GM23338 (cell line): ENCODE measurements around the gene PRELID2. TPM values are rescaled to one million over a fixed set of nuclear protein-coding genes. Genes with fewer than 3 reads are reported as not detected.
A peak's percentile ranks its signal among the peaks of the same experiment; 100 is the strongest.

Source experiments
- ATAC-seq: fragments of 200-7000 bp; cut with Tn5 transposase; 3 replicates; pipeline ENCODE4 v1.9.1; 2020
- DNase-seq: peaks from one replicate; pipeline ENCODE4 v3.0.0-alpha.2; 2015; ENCODE audit warnings: low spot score
- H2AFZ ChIP-seq: fragments of 200-600 bp; sonication (generic); 2 replicates; pipeline ENCODE4 v1.8.0; 2016; ENCODE audit warnings: antibody characterized with exemption, mild to moderate bottlenecking, moderate library complexity
- H3F3A ChIP-seq: fragments of 200-600 bp; sonication (generic); replicated peaks from 2 replicates; pipeline ENCODE4 v1.8.0; 2017; ENCODE audit warnings: antibody characterized with exemption, mixed run types, low read depth
- H3K27ac ChIP-seq: fragments of 200-600 bp; sonication (generic); 2 replicates; pipeline ENCODE4 v1.6.1; 2016; ENCODE audit warnings: low read depth
- H3K27me3 ChIP-seq: fragments of 200-600 bp; sonication (generic); 2 replicates; pipeline ENCODE4 v1.8.0; 2016; ENCODE audit warnings: mild to moderate bottlenecking, mixed run types, moderate library complexity; ENCODE audit not compliant: insufficient read depth
- H3K36me3 ChIP-seq: fragments of 200-600 bp; sonication (generic); 2 replicates; pipeline ENCODE4 v1.8.0; 2016; ENCODE audit warnings: mild to moderate bottlenecking; ENCODE audit not compliant: insufficient read depth
- H3K4me1 ChIP-seq: fragments of 200-600 bp; sonication (generic); 2 replicates; pipeline ENCODE4 v1.8.0; 2016; ENCODE audit warnings: mild to moderate bottlenecking, moderate library complexity; ENCODE audit not compliant: insufficient read depth
- H3K4me2 ChIP-seq: fragments of 200-600 bp; sonication (generic); 2 replicates; pipeline ENCODE4 v1.7.1; 2017; ENCODE audit warnings: mixed run types
- H3K4me3 ChIP-seq: fragments of 200-600 bp; sonication (generic); 2 replicates; pipeline ENCODE4 v1.6.1; 2016; ENCODE audit warnings: mixed run types
- H3K79me2 ChIP-seq: fragments of 200-600 bp; sonication (generic); replicated peaks from 2 replicates; pipeline ENCODE4 v1.8.0; 2017; ENCODE audit warnings: mild to moderate bottlenecking; ENCODE audit not compliant: insufficient read depth
- H3K9me2 ChIP-seq: fragments of 200-600 bp; sonication (generic); 2 replicates; pipeline ENCODE4 v1.8.0; 2017; ENCODE audit not compliant: insufficient read depth
- H4K20me1 ChIP-seq: fragments of 200-600 bp; sonication (generic); replicated peaks from 2 replicates; pipeline ENCODE4 v1.8.0; 2017; ENCODE audit warnings: mild to moderate bottlenecking; ENCODE audit not compliant: insufficient read depth
- H3K27ac Mint-ChIP-seq: 2 replicates; pipeline ENCODE4 v1.8.0; 2020; ENCODE audit warnings: inconsistent platforms, mild to moderate bottlenecking, moderate library complexity, mixed read lengths
- H3K27me3 Mint-ChIP-seq: 3 replicates; pipeline ENCODE4 v1.8.0; 2022; ENCODE audit warnings: low read depth, mild to moderate bottlenecking, moderate library complexity, mixed read lengths, inconsistent platforms; ENCODE audit not compliant: insufficient read depth, poor library complexity
- H3K36me3 Mint-ChIP-seq: 3 replicates; pipeline ENCODE4 v1.8.0; 2021; ENCODE audit warnings: low read depth, mild to moderate bottlenecking, inconsistent platforms, moderate library complexity, mixed read lengths
- H3K4me1 Mint-ChIP-seq: 3 replicates; pipeline ENCODE4 v1.8.0; 2020; ENCODE audit warnings: mild to moderate bottlenecking, inconsistent platforms, mixed read lengths
- H3K4me3 Mint-ChIP-seq: 3 replicates; pipeline ENCODE4 v1.8.0; 2021; ENCODE audit warnings: moderate library complexity, mild to moderate bottlenecking, inconsistent platforms, mixed read lengths
- H3K9me3 Mint-ChIP-seq: 3 replicates; pipeline ENCODE4 v1.8.0; 2020; ENCODE audit warnings: moderate library complexity, mild to moderate bottlenecking, inconsistent platforms, mixed read lengths
- ETS1 ChIP-seq: IDR thresholded peaks from 2 replicates; pipeline ENCODE4 v1.6.1; 2016; ENCODE audit warnings: antibody characterized with exemption
- POLR2AphosphoS5 ChIP-seq: IDR thresholded peaks from 2 replicates; pipeline ENCODE4 v1.6.1; 2016; ENCODE audit warnings: antibody characterized with exemption, low read depth
- REST ChIP-seq: IDR thresholded peaks from one replicate; pipeline ENCODE4 v1.6.1; 2018; ENCODE audit warnings: antibody characterized with exemption; ENCODE audit not compliant: unreplicated experiment
- STAT1 ChIP-seq: IDR thresholded peaks from one replicate; pipeline ENCODE4 v1.6.1; 2016; ENCODE audit warnings: antibody characterized with exemption; ENCODE audit not compliant: unreplicated experiment
- polyA plus RNA-seq: library from polyadenylated mRNA; unstranded; fragments of >200 nt; fragmentation: Nextera tagmentation; extraction: Ambion mirVana; gene quantifications from 2 replicates; pipeline ENCODE4 v1.2.1, GENCODE V29; 2016
- total RNA-seq: library from RNA; depleted of rRNA; stranded (reverse); fragments of >200 nt; shearing (Covaris generic); gene quantifications from 2 replicates; pipeline ENCODE4 v1.2.3, GENCODE V29; 2014
- TF ChIP-seq, protein P1 (sequence below), 2 experiments: fragments of 200-600 bp in 1 of 2; sonication (generic) in 1 of 2; conservative IDR thresholded peaks; 2 replicates each; pipeline versions ENCODE4 v1.5.1 to v1.6.1; 2016 to 2017; ENCODE audit warnings: antibody characterized with exemption in 2 of 2, low read depth in 2 of 2, mild to moderate bottlenecking in 2 of 2, moderate library complexity in 1 of 2

PRELID2 gene
- total and polyA plus RNA-seq, 2 experiments from 2014 or later = 9.3 to 9.8 TPM

- peak; percentile 56 for TF ChIP-seq REST
These were observed 41.6 kb downstream of the PRELID2 start (continued) for GRCh38 chr5:145793574-145793973.

DNA sequence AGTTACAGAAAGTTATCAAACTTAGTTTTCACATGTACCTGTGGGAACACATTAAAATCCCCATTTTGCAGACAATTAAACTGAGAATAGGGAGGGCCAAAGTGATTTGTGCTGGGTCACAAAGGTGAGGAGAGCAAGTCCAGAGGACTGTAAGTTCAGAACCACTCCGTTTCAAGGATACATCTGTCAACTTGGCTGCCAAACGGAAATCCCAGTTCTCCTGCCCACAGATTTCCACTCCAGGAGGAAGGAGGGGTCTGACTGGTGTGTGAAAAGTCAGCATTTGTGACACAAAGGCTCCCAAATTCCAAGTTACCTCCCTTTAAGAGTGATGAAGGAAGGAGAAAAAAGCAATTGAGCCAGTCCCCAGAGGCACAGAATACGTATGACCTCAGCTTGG lies 42.3 kb downstream of the PRELID2 start:
- Mint-ChIP-seq H3K9me3 (no peaks in the 10 kb centered on the region), H3K4me3 (no peak overlapping the region), H3K36me3 (no peaks in the 10 kb centered on the region; the same call in 2 of the 3 replicates), H3K4me1 (no peaks in the 10 kb centered on the region; the same call in 2 of the 3 replicates), H3K27me3 (peaks cover 5% of the 10 kb centered on the region), H3K27ac (no peak overlapping the region)
- Histone ChIP-seq H3K4me2 (no peak overlapping the region), H3K79me2 (no peaks in the 10 kb centered on the region), H3K36me3 (no peaks in the 10 kb centered on the region), H3K4me1 (peaks cover 10% of the 10 kb centered on the region; the same call in 1 of the 2 replicates), H2AFZ (no peak overlapping the region), H4K20me1 (no peaks in the 10 kb centered on the region; the same call in 1 of the 2 replicates), H3K9me2 (no peaks in the 10 kb centered on the region; the same call in 1 of the 2 replicates), H3K4me3 (no peak overlapping the region), H3F3A (no peaks in the 10 kb centered on the region), H3K27me3 (no peaks in the 10 kb centered on the region), H3K27ac (no peak overlapping the region)
- DNase-seq (peak; percentile 36), ATAC-seq (peak; percentile 33; the same call in 2 of the 3 replicates)
- TF ChIP-seq ETS1 = no peak

DNA sequence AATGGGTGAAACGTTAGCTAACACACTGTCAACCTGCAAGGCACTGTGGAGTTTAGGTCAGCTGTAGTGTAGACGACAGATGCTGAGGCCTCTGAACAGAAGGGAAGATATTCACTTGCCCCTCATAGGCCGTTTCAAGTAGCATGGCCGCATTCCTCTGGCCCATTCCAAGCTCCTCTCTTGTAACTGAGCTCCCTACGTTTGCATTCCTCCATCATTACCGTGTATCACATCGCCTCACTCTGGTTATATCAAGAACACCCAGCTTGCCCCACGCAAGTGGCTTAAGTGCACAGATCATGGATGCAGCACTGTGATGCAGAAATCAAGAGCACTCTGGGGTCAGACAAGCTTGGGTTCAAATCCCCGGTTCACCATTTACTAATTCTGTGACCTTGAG lies 43.3 kb downstream of the PRELID2 start:
- Histone ChIP-seq H3K27ac (no peak overlapping the region), H4K20me1 (no peaks in the 10 kb centered on the region; the same call in 1 of the 2 replicates), H3K27me3 (no peaks in the 10 kb centered on the region), H3K9me2 (no peaks in the 10 kb centered on the region; the same call in 1 of the 2 replicates), H3K4me1 (peaks cover 10% of the 10 kb centered on the region; the same call in 1 of the 2 replicates), H3K4me3 (no peak overlapping the region), H3K79me2 (no peaks in the 10 kb centered on the region), H3K36me3 (no peaks in the 10 kb centered on the region), H3K4me2 (no peak overlapping the region), H2AFZ (no peak overlapping the region), H3F3A (no peaks in the 10 kb centered on the region)
- Mint-ChIP-seq H3K4me1 (peaks cover 8% of the 10 kb centered on the region; the same call in 2 of the 3 replicates), H3K4me3 (no peak overlapping the region), H3K9me3 (no peaks in the 10 kb centered on the region; the same call in 2 of the 3 replicates), H3K27ac (no peak overlapping the region), H3K27me3 (peaks cover 5% of the 10 kb centered on the region), H3K36me3 (no peaks in the 10 kb centered on the region; the same call in 2 of the 3 replicates)
- TF ChIP-seq, protein P1, sequence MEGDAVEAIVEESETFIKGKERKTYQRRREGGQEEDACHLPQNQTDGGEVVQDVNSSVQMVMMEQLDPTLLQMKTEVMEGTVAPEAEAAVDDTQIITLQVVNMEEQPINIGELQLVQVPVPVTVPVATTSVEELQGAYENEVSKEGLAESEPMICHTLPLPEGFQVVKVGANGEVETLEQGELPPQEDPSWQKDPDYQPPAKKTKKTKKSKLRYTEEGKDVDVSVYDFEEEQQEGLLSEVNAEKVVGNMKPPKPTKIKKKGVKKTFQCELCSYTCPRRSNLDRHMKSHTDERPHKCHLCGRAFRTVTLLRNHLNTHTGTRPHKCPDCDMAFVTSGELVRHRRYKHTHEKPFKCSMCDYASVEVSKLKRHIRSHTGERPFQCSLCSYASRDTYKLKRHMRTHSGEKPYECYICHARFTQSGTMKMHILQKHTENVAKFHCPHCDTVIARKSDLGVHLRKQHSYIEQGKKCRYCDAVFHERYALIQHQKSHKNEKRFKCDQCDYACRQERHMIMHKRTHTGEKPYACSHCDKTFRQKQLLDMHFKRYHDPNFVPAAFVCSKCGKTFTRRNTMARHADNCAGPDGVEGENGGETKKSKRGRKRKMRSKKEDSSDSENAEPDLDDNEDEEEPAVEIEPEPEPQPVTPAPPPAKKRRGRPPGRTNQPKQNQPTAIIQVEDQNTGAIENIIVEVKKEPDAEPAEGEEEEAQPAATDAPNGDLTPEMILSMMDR (conservative IDR thresholded peaks at IDR 0.05; ENCODE audit: low read depth in 2 of 2) = peak; percentile 46 to 59
- TF ChIP-seq POLR2AphosphoS5 (no peak), STAT1 (no peak)
- DNase-seq (peak; percentile 78), ATAC-seq (peak; percentile 86)
